Thymus (tissue), 11 donors: Measurements from ENCODE around the gene MACROD2. TPM values are rescaled to one million over a fixed set of nuclear protein-coding genes. Genes with fewer than 3 reads are reported as not detected.

Source experiments
- DNase-seq, 9 donors: peaks; one replicate each; pipeline ENCODE4 v3.0.0-alpha.2; 2013; ENCODE audit warnings: low spot score in 9 of 9, low read depth in 6 of 9, missing footprints in 1 of 9
- H3K27ac ChIP-seq, 2 donors: one replicate each; pipeline ENCODE4 v1.5.1; 2013; ENCODE audit warnings: control low read depth in 1 of 2, low read depth in 1 of 2, low read length in 1 of 2, mild to moderate bottlenecking in 1 of 2, moderate library complexity in 1 of 2
- H3K27me3 ChIP-seq, 2 donors: one replicate each; pipeline ENCODE4 v1.5.1; 2013; ENCODE audit warnings: low read length in 1 of 2; ENCODE audit not compliant: control insufficient read depth in 2 of 2, insufficient read depth in 1 of 2
- H3K36me3 ChIP-seq, 2 donors: one replicate each; pipeline ENCODE4 v1.5.1; 2013; ENCODE audit warnings: low read length in 1 of 2, mild to moderate bottlenecking in 1 of 2, moderate library complexity in 1 of 2; ENCODE audit not compliant: control insufficient read depth in 2 of 2, insufficient read depth in 2 of 2
- H3K4me1 ChIP-seq, 2 donors: one replicate each; pipeline ENCODE4 v1.5.1; 2013; ENCODE audit warnings: low read length in 2 of 2; ENCODE audit not compliant: control insufficient read depth in 2 of 2, insufficient read depth in 2 of 2
- H3K4me3 ChIP-seq, 2 donors: one replicate each; pipeline ENCODE4 v1.5.1; 2013; ENCODE audit warnings: low read length in 2 of 2, control low read depth in 1 of 2, mild to moderate bottlenecking in 1 of 2
- H3K9me3 ChIP-seq, 2 donors: one replicate each; pipeline ENCODE4 v1.5.1; 2013; ENCODE audit warnings: low read length in 1 of 2, mild to moderate bottlenecking in 1 of 2; ENCODE audit not compliant: control insufficient read depth in 2 of 2, insufficient read depth in 1 of 2
- WGBS: extraction: QIAGEN DNeasy Blood & Tissue Kit; methylation state at CpG from one replicate; pipeline ENCODE4 v1.1.7; 2013; 5-methylcytosine and 5-hydroxymethylcytosine counted together
- polyA plus RNA-seq: library from polyadenylated mRNA; stranded (reverse); fragments of 200-250 nt; gene quantifications from one replicate; pipeline ENCODE4 v1.2.3, GENCODE V29; 2013
- total RNA-seq: library from RNA; stranded (reverse); fragments of 120-200 nt; gene quantifications from one replicate; pipeline ENCODE4 v1.2.4, GENCODE V29; 2013
- donor health status: healthy.

MACROD2 gene
- total and polyA plus RNA-seq, 2 donors: 1.6 to 4.2 TPM

DNA sequence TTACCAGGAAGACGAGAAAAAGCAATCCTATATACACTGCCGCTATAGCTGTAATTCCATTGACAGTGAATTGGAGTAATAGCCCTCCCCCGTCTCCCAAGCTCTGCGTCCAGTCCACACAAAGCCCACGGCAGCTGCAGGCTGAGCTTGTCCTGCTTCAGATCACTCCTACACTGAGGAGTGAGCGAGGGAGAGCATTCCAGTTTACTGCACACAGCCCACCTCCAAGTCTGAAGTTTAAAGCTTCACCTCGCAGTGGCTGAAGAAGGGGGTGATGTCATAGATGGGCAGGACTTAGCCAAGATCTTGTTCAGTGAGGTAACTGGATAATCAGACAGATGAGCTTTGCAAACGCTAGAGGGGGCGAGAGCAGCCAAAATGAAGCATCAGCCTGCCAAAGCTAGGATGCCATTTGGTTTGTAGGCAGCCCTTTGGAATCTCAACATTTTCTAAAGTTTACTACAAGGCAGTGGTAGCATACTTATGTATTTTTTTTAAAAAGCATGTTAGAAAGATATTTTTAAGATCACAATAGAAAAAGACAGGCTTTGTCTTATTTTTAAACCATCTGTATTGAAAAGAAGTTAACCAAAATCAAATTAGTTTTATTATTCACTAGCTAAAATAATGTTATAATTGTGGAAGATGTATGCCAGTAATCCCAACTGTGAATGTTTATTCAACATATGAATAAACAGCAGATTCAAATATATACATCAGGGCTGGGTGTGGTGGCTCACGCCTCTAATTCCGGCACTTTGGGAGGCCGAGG lies 342.3 kb downstream of the MACROD2 start, which contains the start of gene FLRT3:
Gene FLRT3, minus strand, starts transcription at position 213 of the 772 bp plus-strand sequence. CDS start 10,106 bp downstream, outside the sequence.
- H3K27me3 ChIP-seq: no peaks in the 10 kb centered on the region
- H3K36me3 ChIP-seq: no peaks in the 10 kb centered on the region
- H3K9me3 ChIP-seq: no peaks in the 10 kb centered on the region
- H3K4me1 ChIP-seq: no peaks in the 10 kb centered on the region
- H3K4me3 ChIP-seq: peak within 1 kb of the TSS; percentile 16 to 38
- H3K27ac ChIP-seq: peak within 1 kb of the TSS; percentile 20 to 58
- DNase-seq: peak; percentile 32 to 86 (median 61)
- 30% methylated on average over 12 of the region's 12 CpGs for WGBS

- no peaks in the 10 kb centered on the region for H3K9me3 ChIP-seq
- DNase-seq: no peak
- no peaks in the 10 kb centered on the region for H3K4me1 ChIP-seq
- WGBS: 86% methylated on average over 4 of the region's 4 CpGs
- H3K27me3 ChIP-seq: no peaks in the 10 kb centered on the region
- no peak overlapping the region for H3K4me3 ChIP-seq
- no peaks in the 10 kb centered on the region for H3K36me3 ChIP-seq
- H3K27ac ChIP-seq: no peak overlapping the region
Measured at GRCh38 chr20:14341801-14342200, 346.5 kb downstream of the MACROD2 start.

- H3K4me3 ChIP-seq: no peak overlapping the region
- H3K27me3 ChIP-seq: no peaks in the 10 kb centered on the region
- H3K36me3 ChIP-seq: no peaks in the 10 kb centered on the region
- no peak overlapping the region for H3K27ac ChIP-seq
- H3K9me3 ChIP-seq: no peaks in the 10 kb centered on the region
- 81% methylated on average over 1 of the region's 1 CpG for WGBS
- H3K4me1 ChIP-seq: no peaks in the 10 kb centered on the region
- DNase-seq: no peak
Measured at GRCh38 chr20:14342918-14343317, 347.6 kb downstream of the MACROD2 start.

DNA sequence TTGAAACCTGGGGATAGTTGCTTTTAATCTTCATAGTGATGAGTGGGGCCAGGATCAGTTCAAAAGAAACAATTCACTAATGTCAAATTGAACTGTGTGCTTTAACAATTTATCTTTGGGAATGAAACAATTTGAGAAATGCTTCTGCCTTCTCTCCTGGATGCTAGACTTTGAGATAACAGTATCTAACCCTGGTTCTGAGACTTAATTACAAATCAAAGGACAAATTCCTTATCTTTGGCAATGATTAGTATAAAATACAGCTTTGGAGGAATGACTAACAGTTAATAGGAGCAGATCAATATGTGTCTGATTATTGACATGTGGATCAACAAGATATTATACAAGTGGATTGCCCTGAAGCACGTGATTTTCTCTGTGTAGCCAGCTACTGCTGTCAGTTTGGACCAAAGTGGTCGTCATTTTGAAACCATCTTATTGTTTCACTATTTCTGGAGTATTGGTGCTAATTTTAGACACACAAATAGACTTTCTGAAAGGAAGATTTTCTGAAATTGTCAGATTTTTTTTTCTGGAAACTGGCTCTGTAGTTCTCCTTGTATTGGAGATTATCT lies 348.3 kb downstream of the MACROD2 start:
- WGBS: 86% methylated on average over 2 of the region's 2 CpGs
- no peaks in the 10 kb centered on the region for H3K36me3 ChIP-seq
- no peak overlapping the region for H3K27ac ChIP-seq
- H3K9me3 ChIP-seq: no peaks in the 10 kb centered on the region
- no peaks in the 10 kb centered on the region for H3K27me3 ChIP-seq
- DNase-seq: no peak
- H3K4me3 ChIP-seq: no peak overlapping the region
- no peaks in the 10 kb centered on the region for H3K4me1 ChIP-seq

DNA sequence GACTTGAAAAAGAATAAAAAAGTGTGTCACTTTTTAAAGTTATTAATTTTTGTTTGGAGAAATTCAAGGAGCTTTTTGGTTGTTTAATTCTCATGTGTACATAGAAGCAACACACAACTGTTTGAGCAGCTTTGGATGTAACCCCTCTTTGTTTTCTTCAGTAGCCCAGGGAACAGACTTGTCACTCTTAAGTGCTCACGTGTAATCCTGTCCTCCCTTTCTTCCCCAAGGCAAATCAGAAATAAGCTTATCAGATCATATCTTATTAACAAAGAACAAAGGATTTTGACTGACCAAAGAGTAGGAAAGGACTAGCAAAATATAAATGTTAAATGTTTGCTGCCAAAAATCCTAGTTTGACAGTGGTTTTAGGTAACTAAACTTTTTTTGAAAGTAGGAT lies 349.4 kb downstream of the MACROD2 start:
- no peak overlapping the region for H3K4me3 ChIP-seq
- no peaks in the 10 kb centered on the region for H3K27me3 ChIP-seq
- H3K4me1 ChIP-seq: no peaks in the 10 kb centered on the region
- H3K36me3 ChIP-seq: no peaks in the 10 kb centered on the region
- DNase-seq: no peak
- H3K27ac ChIP-seq: no peak overlapping the region
- no peaks in the 10 kb centered on the region for H3K9me3 ChIP-seq
- WGBS: 89% methylated on average over 1 of the region's 1 CpG

DNA sequence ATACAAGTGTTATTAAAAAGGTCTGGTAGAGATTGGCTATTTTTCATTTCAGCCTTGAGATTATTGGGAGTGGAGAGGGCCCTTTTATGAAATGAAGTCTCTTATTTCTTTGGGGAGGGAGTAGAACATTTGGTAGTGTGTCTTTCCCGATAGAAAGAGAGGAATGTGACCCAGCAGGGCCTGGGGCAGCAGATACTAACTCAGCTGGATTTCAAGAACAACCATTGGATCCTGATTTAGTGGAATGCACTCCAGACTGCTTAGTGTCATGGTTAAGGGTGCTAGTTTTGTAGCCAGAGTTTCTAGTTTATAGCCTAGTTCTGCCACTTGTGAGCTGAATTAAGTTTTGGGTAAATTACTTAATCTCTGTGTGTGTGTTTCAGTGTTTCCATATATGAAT lies 360.5 kb downstream of the MACROD2 start:
- no peak overlapping the region for H3K4me3 ChIP-seq
- no peaks in the 10 kb centered on the region for H3K27me3 ChIP-seq
- WGBS: 86% methylated on average over 1 of the region's 1 CpG
- H3K36me3 ChIP-seq: no peaks in the 10 kb centered on the region
- H3K4me1 ChIP-seq: no peaks in the 10 kb centered on the region
- DNase-seq: no peak
- H3K27ac ChIP-seq: no peak overlapping the region
- no peaks in the 10 kb centered on the region for H3K9me3 ChIP-seq

DNA sequence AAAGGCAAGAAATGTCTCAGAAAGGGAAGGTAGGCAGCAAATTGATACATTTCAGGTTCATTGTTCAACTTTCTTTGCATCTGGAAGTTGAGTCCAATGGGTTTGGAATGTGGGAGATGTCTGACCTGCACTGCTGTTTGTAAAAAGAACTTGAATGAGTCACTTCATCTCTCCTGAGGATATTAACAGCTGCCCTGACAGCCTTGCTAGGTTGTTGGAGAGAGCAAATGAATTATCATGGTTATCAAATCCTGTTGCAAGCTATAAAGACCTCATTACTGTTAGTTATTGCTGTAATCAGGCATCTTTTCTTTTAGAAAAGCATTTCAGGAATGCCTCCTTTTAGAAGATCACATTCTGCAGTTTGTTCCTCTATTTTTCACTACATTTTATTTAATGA lies 365.1 kb downstream of the MACROD2 start:
- Histone ChIP-seq H3K4me3 (no peak overlapping the region), H3K9me3 (no peaks in the 10 kb centered on the region), H3K36me3 (no peaks in the 10 kb centered on the region), H3K4me1 (no peaks in the 10 kb centered on the region), H3K27ac (no peak overlapping the region), H3K27me3 (no peaks in the 10 kb centered on the region)
- DNase-seq: no peak

- Histone ChIP-seq H3K36me3 (no peaks in the 10 kb centered on the region), H3K27ac (no peak overlapping the region), H3K4me1 (no peaks in the 10 kb centered on the region), H3K4me3 (no peak overlapping the region), H3K27me3 (no peaks in the 10 kb centered on the region), H3K9me3 (no peaks in the 10 kb centered on the region)
- WGBS: 95% methylated on average over 3 of the region's 3 CpGs
- DNase-seq: no peak
Measured at GRCh38 chr20:14361509-14362345, 366.4 kb downstream of the MACROD2 start.

DNA sequence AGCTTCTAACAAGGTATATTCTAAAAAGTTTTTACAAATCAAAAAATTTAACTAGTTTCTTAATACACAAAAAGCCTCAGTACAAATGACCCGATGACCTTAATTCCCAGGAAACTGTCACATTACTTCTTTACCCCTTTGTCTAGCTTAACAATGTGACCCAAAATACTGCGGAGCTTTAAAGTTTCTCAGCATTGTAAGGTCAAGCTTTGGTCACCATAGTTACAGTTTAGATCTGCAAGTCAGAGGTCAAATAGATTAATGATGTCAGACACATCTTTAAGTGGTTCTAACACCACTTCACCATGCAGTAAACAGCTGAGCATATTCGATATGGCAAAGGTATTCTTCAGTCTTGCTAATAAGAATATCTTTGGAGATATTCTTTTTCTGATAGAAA lies 378.9 kb downstream of the MACROD2 start:
- 76% methylated on average over 3 of the region's 3 CpGs for WGBS
- no peaks in the 10 kb centered on the region for H3K9me3 ChIP-seq
- H3K4me3 ChIP-seq: no peak overlapping the region
- H3K27me3 ChIP-seq: no peaks in the 10 kb centered on the region
- DNase-seq: no peak
- H3K36me3 ChIP-seq: no peaks in the 10 kb centered on the region
- H3K27ac ChIP-seq: no peak overlapping the region
- H3K4me1 ChIP-seq: no peaks in the 10 kb centered on the region
